ENCODE data around the gene NT5E.

Gene NT5E

DNA sequence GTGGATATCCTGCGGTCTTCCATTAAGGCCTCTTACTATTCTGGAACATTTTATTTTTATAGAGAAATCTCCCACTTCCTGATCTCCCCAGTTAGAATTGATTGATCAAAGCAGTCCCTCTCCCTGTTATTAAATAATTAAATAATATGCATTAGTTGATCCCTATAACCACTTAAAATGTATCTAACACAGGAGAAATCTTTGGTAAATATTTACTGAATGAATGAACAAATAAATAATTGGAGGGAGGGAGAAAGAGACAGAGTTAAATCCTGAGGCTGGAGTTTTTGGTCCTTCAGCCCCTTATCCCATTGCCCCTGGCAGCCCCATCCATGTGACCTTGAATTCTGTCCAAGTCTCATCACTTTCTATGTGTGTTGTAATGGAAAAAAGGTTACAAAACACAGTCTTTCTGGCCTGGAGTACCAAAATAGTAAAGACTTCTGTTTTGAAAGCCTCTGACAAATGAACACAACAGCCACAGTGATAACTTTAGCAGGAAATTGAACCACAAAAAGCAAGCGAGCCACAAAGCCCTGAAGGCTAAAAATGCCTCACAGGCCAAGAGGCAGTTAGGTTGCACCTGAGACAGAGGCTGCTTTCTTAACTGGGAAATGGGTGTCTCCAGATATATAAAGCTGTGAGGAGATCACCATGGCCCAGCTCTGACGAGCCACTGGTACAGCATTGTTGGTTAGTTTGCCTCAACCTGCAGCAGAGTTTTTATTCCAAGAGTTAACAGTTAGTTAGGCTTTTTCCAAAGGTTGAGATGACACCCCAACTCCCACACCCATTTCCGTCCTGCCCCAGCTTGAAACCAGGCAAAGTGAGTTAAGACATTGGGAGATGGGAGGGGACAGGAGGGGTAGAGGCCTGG, 11.3 kb downstream of the NT5E start:
- no peak for DNase-seq

GRCh38 chr6:85461798-85462170, 11.9 kb downstream of the NT5E start:
- DNase-seq = no peak

DNA sequence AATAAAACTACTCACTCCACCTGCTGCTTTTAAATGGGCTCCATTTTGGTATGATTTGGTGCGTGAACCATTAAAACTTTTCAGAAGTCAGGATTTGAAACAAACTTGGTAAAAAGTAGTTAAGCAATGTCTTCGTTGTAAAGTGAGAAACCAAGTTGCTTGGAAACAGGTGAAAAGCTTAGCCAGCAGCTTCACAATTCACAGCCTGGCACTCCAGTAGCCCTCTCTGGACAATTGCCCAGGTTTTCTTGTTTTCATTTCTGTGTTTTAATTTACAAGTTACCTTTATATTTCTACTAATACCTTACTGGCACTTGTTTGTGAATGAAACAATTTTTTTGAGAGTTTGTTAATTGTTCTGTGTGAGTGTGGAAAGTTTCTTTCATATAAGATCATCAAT, 12.8 kb downstream of the NT5E start:
- no peak for DNase-seq

DNA sequence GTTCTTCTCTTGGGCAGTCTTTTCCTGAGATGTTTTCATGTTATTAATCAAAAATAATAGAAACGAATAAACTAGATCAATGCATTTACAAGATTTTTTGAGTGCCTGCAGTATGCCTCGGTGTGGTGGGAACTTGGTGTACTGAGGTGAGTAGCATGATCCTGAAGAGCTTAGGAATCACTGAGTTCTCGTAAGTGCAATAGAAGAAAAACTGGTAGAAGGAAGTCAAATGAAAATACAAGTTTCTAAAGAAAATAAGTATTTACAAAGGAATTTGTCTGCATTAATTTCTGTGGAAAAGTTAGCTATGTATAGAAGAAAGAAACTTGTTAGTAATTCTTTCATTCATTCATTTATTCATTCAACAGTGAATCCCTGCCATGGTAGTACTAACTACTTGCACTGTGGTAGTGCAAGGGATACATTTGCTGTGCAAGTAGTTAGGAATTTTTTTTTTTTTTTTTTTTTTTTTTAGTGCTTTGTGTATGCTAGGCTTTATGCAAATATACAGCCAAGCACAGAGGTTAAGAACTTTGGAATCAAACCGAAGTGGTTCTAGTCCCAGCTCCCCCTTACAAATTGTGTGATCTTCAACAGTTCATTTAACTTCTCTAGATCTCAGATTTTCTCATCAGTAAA, 13.9 kb downstream of the NT5E start:
- DNase-seq = no peak

DNA sequence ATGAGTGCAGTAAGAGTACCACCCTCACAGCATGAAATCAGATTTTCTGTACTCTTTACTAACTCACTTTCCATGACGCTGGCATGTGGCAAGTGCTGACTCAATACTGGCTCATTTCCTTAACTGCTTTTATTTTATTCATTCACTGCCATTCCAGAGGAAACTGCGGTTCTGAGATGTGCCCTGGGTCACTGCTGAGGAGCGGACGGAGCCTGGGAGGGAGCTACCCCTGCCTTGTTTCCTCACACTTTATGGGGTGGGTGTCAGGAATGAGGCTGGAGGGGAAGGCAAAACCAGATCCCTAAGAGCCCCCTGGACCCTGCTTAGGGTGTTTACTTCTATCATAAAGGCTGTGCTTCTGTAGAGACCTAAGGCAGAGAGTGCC, 14.4 kb downstream of the NT5E start:
- DNase-seq = no peak

- DNase-seq = no peak
Measured at GRCh38 chr6:85464722-85465150, 14.9 kb downstream of the NT5E start.

GRCh38 chr6:85465762-85466161, 15.9 kb downstream of the NT5E start:
- DNase-seq = no peak

DNA sequence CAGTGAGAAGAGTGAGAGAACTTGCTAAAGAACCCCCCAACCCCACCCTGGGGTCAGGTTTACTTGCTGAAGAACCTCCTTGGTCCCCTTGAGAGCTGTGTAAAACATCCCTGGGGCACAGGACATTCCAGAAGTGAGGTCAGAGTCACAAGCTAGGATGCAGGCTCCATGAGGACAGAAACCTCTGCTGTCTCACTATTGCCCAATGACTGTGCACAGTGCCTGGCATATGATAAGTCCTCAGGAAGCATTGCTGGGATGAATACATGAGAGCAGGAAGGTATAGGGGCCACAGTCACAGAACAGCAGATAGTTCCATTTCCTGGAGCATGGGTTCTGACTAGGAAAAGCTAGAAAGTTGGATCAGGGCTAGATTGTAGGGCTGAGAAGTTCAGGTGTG, 18.4 kb downstream of the NT5E start:
- DNase-seq = no peak

DNA sequence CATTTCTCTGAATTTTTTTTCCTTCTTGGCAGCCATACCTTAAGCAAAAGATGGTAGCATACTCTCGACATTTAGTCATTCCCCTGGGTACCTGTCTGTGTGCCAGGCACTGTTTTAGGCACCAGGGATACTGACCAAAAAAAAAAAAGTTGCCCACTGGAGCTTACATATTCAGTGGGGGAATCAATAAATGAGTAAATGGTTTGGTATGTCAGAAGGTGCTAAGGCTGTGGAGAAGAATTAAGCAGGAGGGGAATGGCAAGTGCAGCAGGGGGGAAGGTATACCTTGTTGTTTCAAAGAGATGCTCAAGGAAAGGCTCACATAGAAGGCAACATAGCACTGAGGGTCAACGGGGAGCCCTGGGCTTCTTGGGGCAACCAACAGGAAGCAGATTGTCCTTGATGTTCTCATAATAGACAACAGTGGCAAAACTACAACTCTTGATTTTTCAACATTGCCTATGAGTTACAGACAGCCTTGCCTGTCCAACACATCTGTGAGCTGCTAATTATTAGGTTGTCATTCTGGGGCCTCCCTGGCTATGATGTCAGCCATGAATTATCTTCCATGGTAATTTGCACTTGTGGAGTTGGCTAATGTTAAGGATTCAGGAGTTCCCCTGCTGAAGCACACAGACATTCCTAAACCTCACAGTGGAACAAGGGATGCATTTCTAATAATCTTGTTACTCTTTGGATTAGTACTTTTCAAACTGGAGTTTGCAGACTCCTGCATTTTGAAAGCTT, 19.6 kb downstream of the NT5E start:
- DNase-seq = no peak

GRCh38 chr6:85470023-85470410, 20.1 kb downstream of the NT5E start:
- no peak for DNase-seq

GRCh38 chr6:85472744-85473143, 22.9 kb downstream of the NT5E start:
- DNase-seq = no peak

GRCh38 chr6:85473748-85474147, 23.9 kb downstream of the NT5E start:
- DNase-seq = no peak

GRCh38 chr6:85476532-85476931, 26.6 kb downstream of the NT5E start:
- no peak for DNase-seq

DNA sequence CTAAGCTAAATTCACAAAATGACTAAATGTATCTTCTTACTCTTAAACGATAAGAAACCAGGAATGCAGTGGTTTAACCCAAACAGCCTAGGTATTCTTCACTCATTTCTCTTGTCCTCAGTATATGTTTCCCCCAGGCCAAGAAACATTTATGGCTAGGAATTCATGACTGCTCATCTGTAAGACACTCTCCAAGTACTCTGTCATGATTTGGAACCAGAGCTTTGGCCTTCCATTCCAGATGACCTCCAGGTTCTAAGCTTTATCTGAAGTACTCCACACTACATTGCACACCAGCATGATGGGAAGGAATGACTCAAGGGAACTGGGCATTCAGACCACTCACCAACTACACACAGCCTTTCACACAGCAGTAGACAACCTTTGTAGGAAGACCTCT, 29.3 kb downstream of the NT5E start:
- no peak for DNase-seq

GRCh38 chr6:85482206-85482904, 32.5 kb downstream of the NT5E start:
- no peak for DNase-seq

DNA sequence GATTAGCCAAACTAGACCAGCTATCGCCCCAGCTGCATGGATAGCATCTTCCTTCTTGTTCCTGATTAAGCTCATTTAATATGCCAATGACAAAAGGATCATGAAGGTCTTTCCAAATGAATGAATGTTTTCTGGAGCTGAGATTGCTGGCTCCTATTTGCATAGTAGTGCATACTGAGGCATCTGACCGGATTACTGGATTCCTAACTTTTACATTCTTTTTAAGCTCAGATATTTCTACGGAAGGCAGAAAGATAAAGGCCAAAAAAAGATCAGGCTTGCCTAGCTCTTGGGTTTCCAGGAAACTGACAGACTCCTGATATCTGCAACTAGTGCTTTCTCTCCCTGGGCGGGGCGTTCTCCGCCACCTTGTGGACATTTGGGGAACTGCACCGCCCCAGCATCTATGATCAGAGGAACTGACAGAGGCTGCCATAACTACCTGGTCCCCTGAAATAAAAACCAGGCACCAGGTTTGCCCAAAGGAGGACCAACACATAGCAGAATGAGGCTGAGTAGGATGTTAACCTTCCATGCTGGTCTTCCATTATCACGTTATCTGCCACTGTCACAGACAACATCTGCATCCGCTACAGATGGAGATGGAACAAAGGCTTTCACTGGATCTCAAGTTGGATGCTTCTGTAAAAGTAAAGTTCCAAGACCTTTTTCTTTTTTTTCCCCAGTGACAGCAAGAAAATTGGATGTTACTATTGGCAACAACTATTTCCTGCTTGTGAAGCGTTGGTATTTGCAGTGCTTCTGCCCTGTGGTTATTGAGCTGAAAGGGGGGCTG, 33.2 kb downstream of the NT5E start:
- peak; percentile 59 for DNase-seq

DNA sequence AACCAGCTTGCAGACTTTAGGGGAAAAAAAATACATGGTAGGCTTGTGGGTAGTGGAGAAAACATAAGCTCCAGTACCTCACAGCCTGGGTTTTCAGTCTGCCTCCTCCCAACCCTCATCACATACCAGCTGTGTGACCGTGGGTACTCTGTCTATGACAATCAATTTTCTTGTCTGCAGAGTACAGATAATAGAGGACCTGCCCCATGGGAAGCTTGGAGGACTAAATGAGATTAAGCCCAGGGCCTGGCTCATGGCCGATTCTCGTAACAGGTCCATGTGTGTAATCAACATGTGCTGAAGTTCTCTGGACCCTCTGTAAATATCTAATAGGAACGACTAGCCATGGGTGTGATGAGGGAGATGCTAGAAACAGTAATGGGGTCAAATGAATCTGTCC, 34.0 kb downstream of the NT5E start:
- DNase-seq = no peak

- no peak for DNase-seq
Measured at GRCh38 chr6:85484948-85485347, 35.1 kb downstream of the NT5E start.

- no peak for DNase-seq
Measured at GRCh38 chr6:85490516-85491248, 40.8 kb downstream of the NT5E start.

- no peak for DNase-seq
Measured at GRCh38 chr6:85493389-85493788, 43.5 kb downstream of the NT5E start.

Data from effector CD4-positive, alpha-beta T cell (primary cell).